ENCODE results near the gene SH3PXD2B. TPM values are rescaled to one million over a fixed set of nuclear protein-coding genes. Genes with fewer than 3 reads are reported as not detected.

The SH3PXD2B gene
- total RNA-seq, 2 experiments from 2014 or later = 0.60 to 0.95 TPM

- no peaks in the 10 kb centered on the region for H3K36me3 ChIP-seq (ENCODE audit: insufficient read depth, low read length)
- Mint-ChIP-seq H3K9me3 (no peaks in the 10 kb centered on the region), H3K36me3 (ENCODE audit: low read depth) (no peaks in the 10 kb centered on the region), H3K27ac (no peak overlapping the region), H3K4me1 (ENCODE audit: low read depth) (no peaks in the 10 kb centered on the region), H3K4me3 (no peak overlapping the region), H3K27me3 (no peaks in the 10 kb centered on the region)
- DNase-seq = no peak
- no peak for ATAC-seq (ENCODE audit: poor library complexity)
- ChIA-PET CTCF (no interaction called here), POLR2A (no interaction called here)
- H3K27ac ChIP-seq (ENCODE audit: low read depth in 1 of 2, low read length in 2 of 2) = no peak overlapping the region
- H3K4me3 ChIP-seq (ENCODE audit: low read length) = no peak overlapping the region
- H3K27me3 ChIP-seq (ENCODE audit: control insufficient read depth in 1 of 2, insufficient read depth in 2 of 2, low read length in 2 of 2) = no peaks in the 10 kb centered on the region
- peaks cover 0 to 4% of the 10 kb centered on the region in 2 experiments for H3K9me3 ChIP-seq (ENCODE audit: control insufficient read depth in 1 of 2, insufficient read depth in 1 of 2, low read length in 2 of 2)
- intact Hi-C loops (cut with DNase I, micrococcal nuclease) = no loop called here
- TF ChIP-seq CTCF (IDR thresholded peaks at IDR 0.05) = no peak
- H3K4me1 ChIP-seq (ENCODE audit: insufficient read depth, low read length) = no peaks in the 10 kb centered on the region
Observed at GRCh38 chr5:172426086-172426485, 28.2 kb downstream of the SH3PXD2B start.

- Histone ChIP-seq H3K9me3 (ENCODE audit: control insufficient read depth in 1 of 2, insufficient read depth in 1 of 2, low read length in 2 of 2) (no peaks in the 10 kb centered on the region), H3K27ac (ENCODE audit: low read depth in 1 of 2, low read length in 2 of 2) (no peak overlapping the region), H3K4me3 (ENCODE audit: low read length) (no peak overlapping the region), H3K4me1 (ENCODE audit: insufficient read depth, low read length) (no peaks in the 10 kb centered on the region), H3K36me3 (ENCODE audit: insufficient read depth, low read length) (no peaks in the 10 kb centered on the region), H3K27me3 (ENCODE audit: control insufficient read depth in 1 of 2, insufficient read depth in 2 of 2, low read length in 2 of 2) (no peaks in the 10 kb centered on the region)
- no peaks in the 10 kb centered on the region for H3K36me3 Mint-ChIP-seq (ENCODE audit: low read depth)
- H3K4me3 Mint-ChIP-seq = no peak overlapping the region
- no peak overlapping the region for H3K27ac Mint-ChIP-seq
- ATAC-seq (ENCODE audit: poor library complexity) (no peak), DNase-seq (no peak)
- ChIA-PET CTCF (no interaction called here), POLR2A (no interaction called here)
- no peaks in the 10 kb centered on the region for H3K27me3 Mint-ChIP-seq
- no peaks in the 10 kb centered on the region for H3K4me1 Mint-ChIP-seq (ENCODE audit: low read depth)
- no peak for TF ChIP-seq CTCF (IDR thresholded peaks at IDR 0.05)
- intact Hi-C loops (cut with DNase I, micrococcal nuclease) = no loop called here
- H3K9me3 Mint-ChIP-seq = no peaks in the 10 kb centered on the region
Observed at GRCh38 chr5:172425402-172425801, 28.9 kb downstream of the SH3PXD2B start.

- H3K9me3 ChIP-seq (ENCODE audit: control insufficient read depth in 1 of 2, insufficient read depth in 1 of 2, low read length in 2 of 2) = no peaks in the 10 kb centered on the region
- Mint-ChIP-seq H3K36me3 (ENCODE audit: low read depth) (no peaks in the 10 kb centered on the region), H3K4me3 (no peak overlapping the region), H3K9me3 (no peaks in the 10 kb centered on the region), H3K4me1 (ENCODE audit: low read depth) (no peaks in the 10 kb centered on the region), H3K27ac (no peak overlapping the region), H3K27me3 (no peaks in the 10 kb centered on the region)
- H3K4me1 ChIP-seq (ENCODE audit: insufficient read depth, low read length) = no peaks in the 10 kb centered on the region
- ATAC-seq (ENCODE audit: poor library complexity) = no peak
- POLR2A ChIA-PET = no interaction called here
- no peak for TF ChIP-seq CTCF (IDR thresholded peaks at IDR 0.05)
- no peaks in the 10 kb centered on the region for H3K27me3 ChIP-seq (ENCODE audit: control insufficient read depth in 1 of 2, insufficient read depth in 2 of 2, low read length in 2 of 2)
- intact Hi-C loops (cut with DNase I, micrococcal nuclease) = no loop called here
- no peaks in the 10 kb centered on the region for H3K36me3 ChIP-seq (ENCODE audit: insufficient read depth, low read length)
- no peak overlapping the region for H3K27ac ChIP-seq (ENCODE audit: low read depth in 1 of 2, low read length in 2 of 2)
- DNase-seq = no peak
- H3K4me3 ChIP-seq (ENCODE audit: low read length) = no peak overlapping the region
- CTCF ChIA-PET = no interaction called here
Observed at GRCh38 chr5:172424808-172425207, 29.5 kb downstream of the SH3PXD2B start.

All from CD4-positive, alpha-beta T cell (primary cell).